ENCODE measurements around the gene DPP7.

DNA sequence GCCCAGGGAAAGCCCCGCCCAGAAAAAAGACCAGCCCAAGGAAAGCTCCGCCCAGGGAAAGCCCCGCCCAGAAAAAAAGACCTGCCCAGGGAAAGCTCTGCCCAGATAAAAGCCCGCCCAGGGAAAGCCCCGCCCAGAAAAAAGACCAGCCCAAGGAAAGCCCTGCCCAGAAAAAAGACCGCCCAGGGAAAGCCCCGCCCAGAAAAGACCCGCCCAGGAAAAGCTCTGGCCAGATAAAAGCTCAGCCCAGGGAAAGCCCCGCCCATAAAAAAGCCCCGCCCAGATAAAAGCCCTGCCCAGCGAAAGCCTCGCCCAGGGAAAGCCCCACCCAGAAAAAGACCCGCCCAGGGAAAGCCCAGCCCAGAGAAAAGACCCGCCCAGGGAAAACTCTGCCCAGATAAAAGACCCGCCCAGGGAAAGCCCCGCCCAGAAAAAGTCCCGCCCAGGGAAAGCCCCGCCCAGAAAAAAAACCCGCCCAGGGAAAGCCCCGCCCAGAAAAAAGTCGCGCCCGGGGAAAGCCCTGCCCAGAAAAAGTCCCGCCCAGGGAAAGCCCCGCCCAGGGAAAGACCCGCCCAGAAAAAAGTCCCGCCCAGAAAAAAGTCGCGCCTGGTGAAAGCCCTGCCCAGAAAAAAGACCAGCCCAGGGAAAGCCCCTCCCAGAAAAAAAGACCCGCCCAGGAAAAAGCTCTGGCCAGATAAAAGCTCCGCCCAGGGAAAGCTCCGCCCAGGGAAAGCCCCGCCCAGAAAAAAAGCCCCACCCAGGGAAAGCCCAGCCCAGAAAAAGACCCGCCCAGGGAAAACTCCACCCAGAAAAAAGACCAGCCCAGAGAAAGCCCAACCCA is 36.3 kb upstream of the DPP7 start:
- TF ChIP-seq, protein P1, sequence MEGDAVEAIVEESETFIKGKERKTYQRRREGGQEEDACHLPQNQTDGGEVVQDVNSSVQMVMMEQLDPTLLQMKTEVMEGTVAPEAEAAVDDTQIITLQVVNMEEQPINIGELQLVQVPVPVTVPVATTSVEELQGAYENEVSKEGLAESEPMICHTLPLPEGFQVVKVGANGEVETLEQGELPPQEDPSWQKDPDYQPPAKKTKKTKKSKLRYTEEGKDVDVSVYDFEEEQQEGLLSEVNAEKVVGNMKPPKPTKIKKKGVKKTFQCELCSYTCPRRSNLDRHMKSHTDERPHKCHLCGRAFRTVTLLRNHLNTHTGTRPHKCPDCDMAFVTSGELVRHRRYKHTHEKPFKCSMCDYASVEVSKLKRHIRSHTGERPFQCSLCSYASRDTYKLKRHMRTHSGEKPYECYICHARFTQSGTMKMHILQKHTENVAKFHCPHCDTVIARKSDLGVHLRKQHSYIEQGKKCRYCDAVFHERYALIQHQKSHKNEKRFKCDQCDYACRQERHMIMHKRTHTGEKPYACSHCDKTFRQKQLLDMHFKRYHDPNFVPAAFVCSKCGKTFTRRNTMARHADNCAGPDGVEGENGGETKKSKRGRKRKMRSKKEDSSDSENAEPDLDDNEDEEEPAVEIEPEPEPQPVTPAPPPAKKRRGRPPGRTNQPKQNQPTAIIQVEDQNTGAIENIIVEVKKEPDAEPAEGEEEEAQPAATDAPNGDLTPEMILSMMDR (conservative IDR thresholded peaks at IDR 0.05; ENCODE audit: low read length): no peak
- TF ChIP-seq EZH2phosphoT487 (IDR thresholded peaks at IDR 0.05; ENCODE audit: borderline replicate concordance): no peak

Data from Loucy (cell line).